H1 (cell line): ENCODE results near the gene COL5A1. TPM values are rescaled to one million over a fixed set of nuclear protein-coding genes. Genes with fewer than 3 reads are reported as not detected.

Experiments
- CTCF ChIA-PET: fragments of 300-600 bp; sonication (Branson Sonifier 250); formaldehyde crosslinking; loops from one replicate; lab custom pipeline; 2021; ENCODE audit not compliant: partially characterized antibody; lab: Charles Lee
- POLR2A ChIA-PET: fragments of 300-600 bp; sonication (Branson Sonifier 250); formaldehyde crosslinking; loops from one replicate; lab custom pipeline; 2021; ENCODE audit warnings: inconsistent platforms; ENCODE audit not compliant: partially characterized antibody; lab: Charles Lee
- DNase-seq, 2 experiments: peaks; one replicate each; pipeline versions ENCODE4 v3.0.0 to v3.0.0-alpha.2; 2010 to 2022; ENCODE audit warnings: low spot score in 2 of 2, low read depth in 1 of 2, mixed read lengths in 1 of 2
- FAIRE-seq: peaks from 2 replicates; lab custom pipeline; 2011; peaks lifted over from hg19 to GRCh38; lab: Jason Lieb, UNC
- H2AFZ ChIP-seq: 2 replicates; pipeline ENCODE4 v1.8.1; 2012; ENCODE audit warnings: low read length, inconsistent platforms
- H2AK5ac ChIP-seq: 2 replicates; pipeline ENCODE4 v1.6.1; 2013; ENCODE audit warnings: low read depth, low read length
- H2BK120ac ChIP-seq: replicated peaks from 2 replicates; pipeline ENCODE3; 2013; ENCODE audit warnings: low read depth, low read length, inconsistent platforms
- H2BK12ac ChIP-seq: 2 replicates; pipeline ENCODE4 v1.6.1; 2013; ENCODE audit warnings: low read depth, low read length
- H2BK15ac ChIP-seq: 2 replicates; pipeline ENCODE4 v1.6.1; 2013; ENCODE audit warnings: low read length
- H2BK20ac ChIP-seq: 2 replicates; pipeline ENCODE4 v1.6.1; 2013; ENCODE audit warnings: low read length
- H2BK5ac ChIP-seq: 2 replicates; pipeline ENCODE4 v1.6.1; 2013; ENCODE audit warnings: low read depth, low read length
- H3K14ac ChIP-seq: 2 replicates; pipeline ENCODE4 v1.6.1; 2013; ENCODE audit warnings: inconsistent platforms; ENCODE audit not compliant: insufficient read length
- H3K18ac ChIP-seq: 2 replicates; pipeline ENCODE4 v1.6.1; 2013; ENCODE audit warnings: low read length; ENCODE audit errors: extremely low read depth
- H3K23ac ChIP-seq: 2 replicates; pipeline ENCODE4 v1.6.1; 2013; ENCODE audit warnings: inconsistent platforms; ENCODE audit not compliant: insufficient read length
- H3K23me2 ChIP-seq: 2 replicates; pipeline ENCODE4 v1.6.1; 2013; ENCODE audit warnings: low read depth, low read length
- H3K27ac ChIP-seq: 2 replicates; pipeline ENCODE4 v1.6.1; 2011; ENCODE audit warnings: low read depth, low read length, inconsistent platforms
- H3K27me3 ChIP-seq, 4 experiments: replicated peaks in 1 of 4; 1 replicate in 1 of 4; 2 replicates in 3 of 4; pipeline versions ENCODE4 v1.6.1 to v1.8.1; 2011 to 2013; ENCODE audit warnings: low read length in 3 of 4, mild to moderate bottlenecking in 3 of 4, inconsistent platforms in 2 of 4, mixed read lengths in 2 of 4, moderate library complexity in 1 of 4; ENCODE audit not compliant: control insufficient read depth in 3 of 4, insufficient read depth in 3 of 4; ENCODE audit errors: extremely low read depth in 1 of 4
- H3K36me3 ChIP-seq, 4 experiments: 2 replicates each; pipeline versions ENCODE4 v1.6.1 to v1.8.1; 2011 to 2013; ENCODE audit warnings: mild to moderate bottlenecking in 4 of 4, low read length in 3 of 4, moderate library complexity in 2 of 4, control low read depth in 1 of 4, inconsistent platforms in 1 of 4; ENCODE audit not compliant: insufficient read depth in 4 of 4, control insufficient read depth in 2 of 4
- H3K4ac ChIP-seq: replicated peaks from 2 replicates; pipeline ENCODE3; 2013; ENCODE audit warnings: low read length, low read depth, mixed read lengths, inconsistent platforms; ENCODE audit not compliant: insufficient read length
- H3K4me1 ChIP-seq, 4 experiments: replicated peaks in 1 of 4; 1 replicate in 1 of 4; 2 replicates in 3 of 4; pipeline versions ENCODE4 v1.6.1 to v1.8.1; 2011 to 2013; ENCODE audit warnings: low read length in 3 of 4, inconsistent platforms in 2 of 4, mixed read lengths in 1 of 4; ENCODE audit not compliant: insufficient read depth in 4 of 4, control insufficient read depth in 3 of 4
- H3K4me2 ChIP-seq, 2 experiments: 2 replicates each; pipeline versions ENCODE4 v1.6.1 to v1.8.1; 2011 to 2013; ENCODE audit warnings: low read depth in 2 of 2, low read length in 2 of 2, control low read depth in 1 of 2, inconsistent platforms in 1 of 2, mild to moderate bottlenecking in 1 of 2; ENCODE audit not compliant: insufficient read depth in 1 of 2
- H3K4me3 ChIP-seq, 4 experiments: fragments of 200-600, 300-600 bp in 1 of 4; sonication (generic), shearing (Covaris generic), sonication (Bioruptor Twin) in 1 of 4; 2 replicates each; pipeline versions ENCODE4 v1.5.1 to v1.8.1; 2011 to 2016; ENCODE audit warnings: low read length in 4 of 4, low read depth in 3 of 4, control low read depth in 2 of 4, inconsistent platforms in 2 of 4, mild to moderate bottlenecking in 2 of 4, mixed read lengths in 1 of 4, moderate library complexity in 1 of 4; ENCODE audit not compliant: insufficient read depth in 2 of 4; ENCODE audit errors: extremely low read depth in 1 of 4
- H3K56ac ChIP-seq: replicated peaks from 2 replicates; pipeline ENCODE3; 2013; ENCODE audit warnings: low read depth, mild to moderate bottlenecking, mixed read lengths, low read length, inconsistent platforms; ENCODE audit not compliant: insufficient read length
- H3K79me1 ChIP-seq: 2 replicates; pipeline ENCODE4 v1.6.1; 2013; ENCODE audit warnings: low read depth, low read length, control low read depth
- H3K79me2 ChIP-seq, 2 experiments: 2 replicates each; pipeline versions ENCODE4 v1.6.1 to v1.8.1; 2012 to 2013; ENCODE audit warnings: low read length in 2 of 2, mild to moderate bottlenecking in 2 of 2, inconsistent platforms in 1 of 2; ENCODE audit not compliant: insufficient read depth in 2 of 2, control insufficient read depth in 1 of 2
- H3K9ac ChIP-seq, 4 experiments: replicated peaks in 1 of 4; 1 replicate in 1 of 4; 2 replicates in 3 of 4; pipeline versions ENCODE4 v1.6.1 to v1.8.1; 2011 to 2013; ENCODE audit warnings: low read depth in 3 of 4, low read length in 3 of 4, control low read depth in 2 of 4, mild to moderate bottlenecking in 2 of 4, moderate library complexity in 2 of 4, inconsistent platforms in 1 of 4; ENCODE audit errors: extremely low read depth in 1 of 4
- H3K9me3 ChIP-seq, 2 experiments: 2 replicates each; pipeline versions ENCODE4 v1.6.1 to v1.8.1; 2012 to 2013; ENCODE audit warnings: mild to moderate bottlenecking in 2 of 2, moderate library complexity in 2 of 2, control low read depth in 1 of 2, inconsistent platforms in 1 of 2, low read depth in 1 of 2, low read length in 1 of 2, mixed read lengths in 1 of 2; ENCODE audit not compliant: insufficient read depth in 2 of 2
- H4K20me1 ChIP-seq, 2 experiments: replicated peaks in 1 of 2; 2 replicates each; pipeline versions ENCODE3 to v1.8.1; 2011 to 2013; ENCODE audit warnings: inconsistent platforms in 2 of 2, low read length in 2 of 2, mild to moderate bottlenecking in 1 of 2; ENCODE audit not compliant: insufficient read depth in 2 of 2, control insufficient read depth in 1 of 2
- H4K5ac ChIP-seq: 2 replicates; pipeline ENCODE4 v1.6.1; 2013; ENCODE audit warnings: low read length, low read depth, mixed read lengths, inconsistent platforms; ENCODE audit not compliant: insufficient read length
- H4K8ac ChIP-seq: 2 replicates; pipeline ENCODE4 v1.8.0; 2013; ENCODE audit warnings: mild to moderate bottlenecking, moderate library complexity, low read length, inconsistent platforms; ENCODE audit not compliant: insufficient read depth; ENCODE audit errors: extremely low read depth
- H4K91ac ChIP-seq: replicated peaks from 2 replicates; pipeline ENCODE3; 2013; ENCODE audit warnings: low read length, mixed read lengths, inconsistent platforms; ENCODE audit not compliant: insufficient read length
- FOSL1 ChIP-seq: IDR thresholded peaks from 2 replicates; pipeline ENCODE4 v1.6.1; 2011; ENCODE audit warnings: mild to moderate bottlenecking, low read depth, low read length, moderate library complexity; ENCODE audit not compliant: insufficient read depth
- GTF2F1 ChIP-seq: IDR thresholded peaks from 2 replicates; pipeline ENCODE4 v1.6.1; 2012; ENCODE audit warnings: low read depth, low read length, improper control_type of control experiment, borderline replicate concordance
- HDAC2 ChIP-seq, 2 experiments: fragments of 300-600 bp in 1 of 2; sonication (generic) in 1 of 2; IDR thresholded peaks; 2 replicates each; pipeline ENCODE4 v1.6.1; 2011 to 2012; ENCODE audit warnings: low read depth in 2 of 2, low read length in 2 of 2, mild to moderate bottlenecking in 2 of 2, moderate library complexity in 2 of 2, borderline replicate concordance in 1 of 2, inconsistent platforms in 1 of 2
- KDM5A ChIP-seq: fragments of 200-600 bp; IDR thresholded peaks from 2 replicates; pipeline ENCODE4 v1.7.1; 2012; ENCODE audit warnings: mild to moderate bottlenecking, low read length, inconsistent platforms, mixed read lengths
- RAD21 ChIP-seq, 2 experiments: IDR thresholded peaks in 1 of 2; conservative IDR thresholded peaks in 1 of 2; 2 replicates each; pipeline ENCODE4 v1.6.1; 2011; ENCODE audit warnings: low read depth in 2 of 2, low read length in 2 of 2, improper control_type of control experiment in 1 of 2, inconsistent platforms in 1 of 2, mild to moderate bottlenecking in 1 of 2, moderate library complexity in 1 of 2
- SP4 ChIP-seq: IDR thresholded peaks from 2 replicates; pipeline ENCODE4 v1.6.1; 2012; ENCODE audit warnings: low read length, inconsistent platforms
- WGBS, 2 experiments: shearing (Covaris generic) in 1 of 2; methylation state at CpG; one replicate each; pipeline versions ENCODE4 v1.1.6 to v1.1.7; 2013 to 2015; ENCODE audit warnings: low lambda C conversion rate in 2 of 2, mixed read lengths in 2 of 2, inconsistent platforms in 1 of 2, low coverage in 1 of 2, missing lambda C conversion rate in 1 of 2; ENCODE audit not compliant: insufficient replicate concordance in 2 of 2, insufficient coverage in 1 of 2, insufficient read length in 1 of 2; ENCODE audit errors: extremely low coverage in 1 of 2, missing lambda C conversion rate in 1 of 2; 5-methylcytosine and 5-hydroxymethylcytosine counted together
- polyA plus RNA-seq, 7 experiments: library from polyadenylated mRNA; depleted of rRNA in 3 of 7; stranded (reverse) in 5 of 7; unstranded in 2 of 7; fragments of >200 nt in 5 of 7; fragments of 200-250 nt in 2 of 7; gene quantifications; 1 replicate in 5 of 7; 2 replicates in 1 of 7; 4 replicates in 1 of 7; pipeline versions ENCODE4 v1.2.1 to v1.2.3, GENCODE V29; 2011 to 2013; ENCODE audit warnings: missing spikeins in 2 of 7, mixed read lengths in 2 of 7
- total RNA-seq: library from RNA; stranded (reverse); fragmentation: NEBNext Ultra II Directional; extraction: Animal tissue kit (Norgen Biotek cat#: 25700); gene quantifications from 2 replicates; pipeline ENCODE4 v1.2.1, GENCODE V29; 2021
- TF ChIP-seq, protein P1 (sequence below), 3 experiments: IDR thresholded peaks; 1 replicate in 2 of 3; 2 replicates in 1 of 3; pipeline versions ENCODE4 v1.5.1 to v1.6.1; 2011; ENCODE audit warnings: low read length in 3 of 3, mild to moderate bottlenecking in 3 of 3, inconsistent platforms in 2 of 3, low read depth in 1 of 3, moderate library complexity in 1 of 3; ENCODE audit not compliant: insufficient read depth in 1 of 3; ENCODE audit errors: control extremely low read depth in 1 of 3

Gene COL5A1
- total and polyA plus RNA-seq, 2 of the 8 experiments (the other 6 are each of a cell fraction or from before 2014, with no cell fraction given), result 3.8 to 12.0 TPM

DNA sequence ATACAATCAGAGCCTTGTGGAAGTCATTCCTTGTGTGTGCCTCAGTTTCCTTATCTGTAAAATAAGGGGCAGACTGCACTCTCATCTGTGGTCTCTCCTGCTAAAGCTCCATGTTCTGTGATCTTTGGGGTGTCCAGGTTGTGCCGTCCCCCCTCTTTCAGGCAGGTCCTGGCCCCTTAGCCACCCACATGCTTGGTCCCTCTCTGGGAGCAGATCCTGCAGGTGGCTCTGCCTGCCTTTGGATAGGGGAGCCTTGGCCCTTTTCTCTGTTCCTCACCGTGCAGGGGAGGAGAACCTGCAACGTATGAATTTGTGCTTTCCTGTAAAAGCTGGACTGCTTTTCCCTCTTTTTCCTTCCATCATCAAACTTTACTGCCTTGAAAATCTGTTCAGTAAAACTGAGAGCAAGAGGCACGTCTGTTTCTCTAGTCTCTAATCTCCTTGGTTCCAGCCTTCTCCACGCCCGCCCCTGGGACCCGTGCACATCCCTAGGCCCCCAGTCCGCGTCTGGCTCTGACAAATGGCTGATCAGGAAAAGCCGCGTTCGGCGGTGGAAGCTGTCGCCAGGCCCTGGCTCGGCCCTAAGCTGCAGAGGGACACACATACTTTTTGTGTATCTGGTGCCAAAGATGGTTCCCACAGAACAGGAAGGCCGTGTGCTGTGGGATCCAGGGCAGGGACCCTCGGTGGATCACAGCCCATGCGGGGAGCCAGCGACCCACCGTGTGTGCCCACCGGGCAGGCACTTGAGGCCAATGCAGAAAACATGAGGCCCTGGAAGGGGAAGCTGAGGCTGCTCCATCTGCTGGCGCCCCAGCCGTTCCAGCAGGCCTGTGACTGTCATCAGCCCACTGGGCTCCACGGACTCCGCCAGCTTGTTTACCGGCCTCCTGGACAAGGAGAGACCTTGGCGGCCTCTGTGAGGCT lies 43.4 kb upstream of the COL5A1 start:
- Histone ChIP-seq H3K36me3 (no peaks in the 10 kb centered on the region), H3K23me2 (no peaks in the 10 kb centered on the region), H3K23ac (no peak overlapping the region), H3K14ac (no peak overlapping the region), H3K79me2 (no peaks in the 10 kb centered on the region), H3K56ac (no peak overlapping the region), H2BK120ac (no peak overlapping the region), H3K9ac (no peak overlapping the region), H2BK20ac (no peak overlapping the region), H4K8ac (no peak overlapping the region), H2BK12ac (no peak overlapping the region), H2BK5ac (no peak overlapping the region), H3K27me3 (no peaks in the 10 kb centered on the region; a peak in 1 of 7 replicates), H3K18ac (no peak overlapping the region), H4K20me1 (no peaks in the 10 kb centered on the region), H3K27ac (no peak overlapping the region), H3K4me2 (no peak overlapping the region), H2AFZ (no peak overlapping the region), H3K4me1 (no peaks in the 10 kb centered on the region), H3K4me3 (no peak overlapping the region), H4K5ac (no peak overlapping the region), H3K9me3 (peaks cover 0 to 5% of the 10 kb centered on the region in 2 experiments; a peak in 1 of 4 replicates), H3K79me1 (no peaks in the 10 kb centered on the region), H2BK15ac (peak overlapping the region; percentile 8; the same call in 1 of the 2 replicates), H4K91ac (no peak overlapping the region), H2AK5ac (no peak overlapping the region)
- DNase-seq (no peak), FAIRE-seq (no peak)
- CTCF ChIA-PET, result interaction anchor here (0.6 to 2.2 kb wide), 6 partner anchors 9 to 150 kb away, joined by 3 to 8 read pairs (median 3); no protein-coding TSS in a partner anchor
- 87% methylated on average over 24 of the region's 27 CpGs; no CpG with 5 or more reads in 1 of the 2 experiments for whole genome bisulfite sequencing, 2 experiments
- TF ChIP-seq RAD21 (IDR thresholded peaks at IDR 0.05 in 1 of 2, conservative IDR thresholded peaks at IDR 0.05 in 1 of 2; ENCODE audit: low read depth in 2 of 2, low read length in 2 of 2), result peak in 1 of 2 experiments; percentile 3; a peak in 1 of 4 replicates
- TF ChIP-seq GTF2F1, result no peak
- TF ChIP-seq HDAC2 (IDR thresholded peaks at IDR 0.05; ENCODE audit: borderline replicate concordance in 1 of 2, low read depth in 2 of 2, low read length in 2 of 2), result no peak
- TF ChIP-seq KDM5A, result no peak
- TF ChIP-seq, protein P1, sequence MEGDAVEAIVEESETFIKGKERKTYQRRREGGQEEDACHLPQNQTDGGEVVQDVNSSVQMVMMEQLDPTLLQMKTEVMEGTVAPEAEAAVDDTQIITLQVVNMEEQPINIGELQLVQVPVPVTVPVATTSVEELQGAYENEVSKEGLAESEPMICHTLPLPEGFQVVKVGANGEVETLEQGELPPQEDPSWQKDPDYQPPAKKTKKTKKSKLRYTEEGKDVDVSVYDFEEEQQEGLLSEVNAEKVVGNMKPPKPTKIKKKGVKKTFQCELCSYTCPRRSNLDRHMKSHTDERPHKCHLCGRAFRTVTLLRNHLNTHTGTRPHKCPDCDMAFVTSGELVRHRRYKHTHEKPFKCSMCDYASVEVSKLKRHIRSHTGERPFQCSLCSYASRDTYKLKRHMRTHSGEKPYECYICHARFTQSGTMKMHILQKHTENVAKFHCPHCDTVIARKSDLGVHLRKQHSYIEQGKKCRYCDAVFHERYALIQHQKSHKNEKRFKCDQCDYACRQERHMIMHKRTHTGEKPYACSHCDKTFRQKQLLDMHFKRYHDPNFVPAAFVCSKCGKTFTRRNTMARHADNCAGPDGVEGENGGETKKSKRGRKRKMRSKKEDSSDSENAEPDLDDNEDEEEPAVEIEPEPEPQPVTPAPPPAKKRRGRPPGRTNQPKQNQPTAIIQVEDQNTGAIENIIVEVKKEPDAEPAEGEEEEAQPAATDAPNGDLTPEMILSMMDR (IDR thresholded peaks at IDR 0.05; ENCODE audit: control extremely low read depth in 1 of 3, insufficient read depth in 1 of 3, low read depth in 1 of 3, low read length in 3 of 3), result peak in 1 of 3 experiments; percentile 5; a peak in 1 of 4 replicates
- TF ChIP-seq FOSL1, result no peak
- TF ChIP-seq SP4, result no peak
- TF ChIP-seq, all 59 proteins: peak for 2
- POLR2A ChIA-PET, result no interaction called here
- no peak overlapping the region for H3K4ac ChIP-seq
